DMS79 treated with DMSO at 0.1 percent for 48 hours (cell line): ENCODE measurements around the gene IRF8.
A peak's percentile ranks its signal among the peaks of the same experiment; 100 is the strongest.
"Not testable (repeated sequence)": the region's sequence is repeated elsewhere in the genome, so short reads cannot be mapped to it uniquely, and the experiment has no call there.

Experiments
- DNase-seq: peaks from one replicate; lab custom pipeline; 2025; lab: John Stamatoyannopoulos, UW

IRF8 gene

GRCh38 chr16:85898521-85899442, at the start of gene IRF8:
IRF8 (plus strand) TSS chr16:85899162; CDS start chr16:85903016, 3,854 bp downstream.
- peak; percentile 49 for DNase-seq

GRCh38 chr16:85849388-85849787, 49.6 kb upstream of the IRF8 start:
- no peak for DNase-seq

GRCh38 chr16:85850344-85850880, 48.5 kb upstream of the IRF8 start:
- no peak for DNase-seq

- DNase-seq: peak; percentile 32
Observed at GRCh38 chr16:85851034-85851785, 47.8 kb upstream of the IRF8 start.

GRCh38 chr16:85853547-85854545, 45.1 kb upstream of the IRF8 start:
- DNase-seq: no peak

- DNase-seq: no peak
Observed at GRCh38 chr16:85854935-85855334, 44.0 kb upstream of the IRF8 start.

GRCh38 chr16:85856079-85856478, 42.9 kb upstream of the IRF8 start:
- no peak for DNase-seq

GRCh38 chr16:85856585-85856984, 42.4 kb upstream of the IRF8 start:
- DNase-seq: no peak

GRCh38 chr16:85857406-85857805, 41.6 kb upstream of the IRF8 start:
- DNase-seq: no peak

- DNase-seq: not testable (repeated sequence)
Observed at GRCh38 chr16:85858571-85858970, 40.4 kb upstream of the IRF8 start.

- no peak for DNase-seq
Observed at GRCh38 chr16:85858984-85859817, 39.8 kb upstream of the IRF8 start.

- DNase-seq: peak; percentile 16
Observed at GRCh38 chr16:85859818-85860125, 39.2 kb upstream of the IRF8 start.

- no peak for DNase-seq
Observed at GRCh38 chr16:85860413-85861094, 38.4 kb upstream of the IRF8 start.

- no peak for DNase-seq
Observed at GRCh38 chr16:85861095-85861825, 37.7 kb upstream of the IRF8 start.

GRCh38 chr16:85862476-85863383, 36.2 kb upstream of the IRF8 start:
- no peak for DNase-seq

- no peak for DNase-seq
Observed at GRCh38 chr16:85863384-85863774, 35.6 kb upstream of the IRF8 start.

- DNase-seq: no peak
Observed at GRCh38 chr16:85864965-85865364, 34.0 kb upstream of the IRF8 start.

GRCh38 chr16:85867189-85867588, 31.8 kb upstream of the IRF8 start:
- DNase-seq: no peak
